GM12892 (cell line): ENCODE results near the gene UGT1A10.

ENCODE experiments used
- POLR2A ChIP-seq: IDR thresholded peaks from 2 replicates; pipeline ENCODE4 v1.6.1; 2011; ENCODE audit warnings: low read depth, low read length, control low read depth
- POLR2AphosphoS5 ChIP-seq: IDR thresholded peaks from 2 replicates; pipeline ENCODE4 v1.6.1; 2011; ENCODE audit warnings: low read depth, low read length, control low read depth
- TAF1 ChIP-seq: IDR thresholded peaks from 2 replicates; pipeline ENCODE4 v1.6.1; 2011; ENCODE audit warnings: low read depth, mild to moderate bottlenecking, control low read depth, low read length, borderline replicate concordance

DNA sequence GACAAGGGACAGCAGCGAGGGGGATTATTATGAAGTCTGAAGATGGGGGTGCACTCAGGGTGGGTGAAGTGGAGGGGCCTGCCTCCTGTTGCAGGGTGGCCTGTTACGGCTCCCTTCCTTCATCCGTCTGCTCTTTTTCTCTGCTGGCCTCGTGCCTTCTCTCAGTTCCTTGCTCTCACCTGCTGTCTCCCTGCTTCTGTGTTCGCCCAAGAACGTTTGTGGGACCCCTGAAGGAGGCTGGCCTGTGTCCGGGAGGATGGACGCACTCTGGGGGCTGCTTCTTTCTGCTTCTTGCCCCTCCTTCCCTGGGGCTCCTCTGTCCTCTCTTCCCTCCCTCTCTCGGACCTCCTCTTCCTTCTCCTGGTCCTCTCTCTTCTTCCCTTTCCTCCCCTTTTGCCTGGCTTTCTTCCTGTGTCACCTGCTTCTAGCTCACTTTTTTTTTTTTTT, 155.7 kb downstream of the UGT1A10 start:
- TF ChIP-seq POLR2A (no peak), TAF1 (no peak), POLR2AphosphoS5 (no peak)
